PC-9 (cell line): Measurements from ENCODE around the gene TULP4. TPM values are rescaled to one million over a fixed set of nuclear protein-coding genes. Genes with fewer than 3 reads are reported as not detected.

Source experiments
- BruUV-seq: library from RNA; stranded (reverse); fragments of 400-500 nt; replicated peaks from 2 replicates; lab custom pipeline; 2021; lab: Mats Ljungman, UMichigan
- CTCF ChIA-PET: fragments of 300-600 bp; sonication (Branson Sonifier 250); formaldehyde crosslinking; loops from one replicate; lab custom pipeline; 2022; ENCODE audit warnings: antibody characterized with exemption; lab: Charles Lee
- POLR2A ChIA-PET: fragments of 300-600 bp; sonication (Branson Sonifier 250); formaldehyde crosslinking; loops from one replicate; lab custom pipeline; 2022; ENCODE audit warnings: antibody characterized with exemption; ENCODE audit not compliant: unreplicated experiment; lab: Charles Lee
- DNase-seq, 2 experiments: peaks; one replicate each; pipeline versions ENCODE4 v3.0.0 to v3.0.0-alpha.2; 2015 to 2022; ENCODE audit warnings: mixed read lengths in 1 of 2
- H2AFZ ChIP-seq: fragments of 200-600 bp; sonication (generic); 2 replicates; pipeline ENCODE4 v1.8.1; 2017; ENCODE audit warnings: antibody characterized with exemption
- H3F3A ChIP-seq: fragments of 200-600 bp; sonication (generic); 2 replicates; pipeline ENCODE4 v1.8.1; 2017; ENCODE audit warnings: antibody characterized with exemption, mild to moderate bottlenecking, low read depth; ENCODE audit not compliant: insufficient read depth
- H3K27ac ChIP-seq: fragments of 200-600 bp; sonication (generic); 2 replicates; pipeline ENCODE4 v1.6.1; 2016; ENCODE audit warnings: mixed run types
- H3K27me3 ChIP-seq: fragments of 200-600 bp; sonication (generic); 2 replicates; pipeline ENCODE4 v1.6.1; 2016; ENCODE audit warnings: low read depth, mixed run types; ENCODE audit not compliant: insufficient read depth
- H3K36me3 ChIP-seq: fragments of 200-600 bp; sonication (generic); 2 replicates; pipeline ENCODE4 v1.6.1; 2016; ENCODE audit warnings: low read depth, mixed run types
- H3K4me1 ChIP-seq: fragments of 200-600 bp; sonication (generic); replicated peaks from 2 replicates; pipeline ENCODE4 v1.6.1; 2016; ENCODE audit warnings: mixed run types; ENCODE audit not compliant: insufficient read depth
- H3K4me2 ChIP-seq: fragments of 200-600 bp; sonication (generic); 2 replicates; pipeline ENCODE4 v1.6.1; 2017; ENCODE audit warnings: mixed run types
- H3K4me3 ChIP-seq: fragments of 200-600 bp; sonication (generic); 2 replicates; pipeline ENCODE4 v1.6.1; 2016; ENCODE audit warnings: mixed run types
- H3K79me2 ChIP-seq: fragments of 200-600 bp; sonication (generic); 2 replicates; pipeline ENCODE4 v1.6.1; 2017; ENCODE audit warnings: low read depth, mixed run types
- H3K9me2 ChIP-seq: fragments of 200-600 bp; sonication (generic); 2 replicates; pipeline ENCODE4 v1.8.1; 2017; ENCODE audit warnings: mild to moderate bottlenecking; ENCODE audit not compliant: insufficient read depth
- H3K9me3 ChIP-seq: fragments of 200-600 bp; sonication (generic); 2 replicates; pipeline ENCODE4 v1.8.1; 2016; ENCODE audit warnings: low read depth; ENCODE audit not compliant: insufficient read depth
- H4K20me1 ChIP-seq: fragments of 200-600 bp; sonication (generic); 2 replicates; pipeline ENCODE4 v1.8.1; 2017; ENCODE audit not compliant: insufficient read depth
- EZH2 ChIP-seq: fragments of 200-600 bp; sonication (generic); IDR thresholded peaks from 2 replicates; pipeline ENCODE4 v1.8.0; 2017; ENCODE audit warnings: antibody characterized with exemption, low read depth
- intact Hi-C: fragments of 100-400 bp; cut with micrococcal nuclease; formaldehyde crosslinking; loops from one replicate; pipeline ENCODE4 v1.10.0; 2022; ENCODE audit not compliant: unreplicated experiment
- total RNA-seq: library from RNA; stranded (reverse); gene quantifications from 2 replicates; pipeline ENCODE4 v1.2.3, GENCODE V29; 2021
- TF ChIP-seq, protein P1 (sequence below): fragments of 200-600 bp; sonication (generic); conservative IDR thresholded peaks from 2 replicates; pipeline ENCODE4 v1.6.1; 2017; ENCODE audit warnings: mixed run types, antibody characterized with exemption, mild to moderate bottlenecking, moderate library complexity

The TULP4 gene
- total RNA-seq, 1 experiment from 2014 or later: 34.0 TPM

DNA sequence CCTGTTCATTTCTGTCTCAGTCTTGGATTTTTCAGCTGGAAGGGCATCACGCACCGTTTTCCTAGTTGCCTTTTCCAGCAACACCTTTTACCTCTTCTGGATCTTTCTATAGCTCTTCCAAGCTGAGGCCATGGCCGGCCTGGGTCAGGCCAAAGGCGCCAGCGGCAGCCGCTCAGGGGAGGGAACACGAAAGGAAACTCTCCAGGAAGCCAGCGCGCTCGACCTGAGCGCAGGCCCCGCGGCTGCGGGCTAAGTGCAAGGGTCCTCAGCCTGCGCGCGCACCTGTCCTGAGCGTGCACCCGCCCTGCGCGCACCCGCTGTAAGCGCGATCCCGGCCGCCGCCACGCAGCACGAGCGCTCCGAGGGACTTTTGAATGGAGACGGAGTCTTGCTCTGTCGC is 203.8 kb downstream of the TULP4 start:
- BruUV-seq: no TSS peak
- Histone ChIP-seq H3F3A (peaks cover 22% of the 10 kb centered on the region), H3K79me2 (no peaks in the 10 kb centered on the region), H3K9me2 (no peaks in the 10 kb centered on the region), H3K4me2 (no peak overlapping the region), H3K27me3 (no peaks in the 10 kb centered on the region), H3K4me3 (no peak overlapping the region), H3K4me1 (peaks cover 19% of the 10 kb centered on the region), H4K20me1 (no peaks in the 10 kb centered on the region), H3K27ac (no peak overlapping the region), H3K9me3 (no peaks in the 10 kb centered on the region), H3K36me3 (no peaks in the 10 kb centered on the region), H2AFZ (no peak overlapping the region)
- POLR2A ChIA-PET: no interaction called here
- no peak for DNase-seq
- CTCF ChIA-PET: no interaction called here
- intact Hi-C loops: no loop called here
- TF ChIP-seq, protein P1, sequence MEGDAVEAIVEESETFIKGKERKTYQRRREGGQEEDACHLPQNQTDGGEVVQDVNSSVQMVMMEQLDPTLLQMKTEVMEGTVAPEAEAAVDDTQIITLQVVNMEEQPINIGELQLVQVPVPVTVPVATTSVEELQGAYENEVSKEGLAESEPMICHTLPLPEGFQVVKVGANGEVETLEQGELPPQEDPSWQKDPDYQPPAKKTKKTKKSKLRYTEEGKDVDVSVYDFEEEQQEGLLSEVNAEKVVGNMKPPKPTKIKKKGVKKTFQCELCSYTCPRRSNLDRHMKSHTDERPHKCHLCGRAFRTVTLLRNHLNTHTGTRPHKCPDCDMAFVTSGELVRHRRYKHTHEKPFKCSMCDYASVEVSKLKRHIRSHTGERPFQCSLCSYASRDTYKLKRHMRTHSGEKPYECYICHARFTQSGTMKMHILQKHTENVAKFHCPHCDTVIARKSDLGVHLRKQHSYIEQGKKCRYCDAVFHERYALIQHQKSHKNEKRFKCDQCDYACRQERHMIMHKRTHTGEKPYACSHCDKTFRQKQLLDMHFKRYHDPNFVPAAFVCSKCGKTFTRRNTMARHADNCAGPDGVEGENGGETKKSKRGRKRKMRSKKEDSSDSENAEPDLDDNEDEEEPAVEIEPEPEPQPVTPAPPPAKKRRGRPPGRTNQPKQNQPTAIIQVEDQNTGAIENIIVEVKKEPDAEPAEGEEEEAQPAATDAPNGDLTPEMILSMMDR: no peak
- no peak for TF ChIP-seq EZH2

DNA sequence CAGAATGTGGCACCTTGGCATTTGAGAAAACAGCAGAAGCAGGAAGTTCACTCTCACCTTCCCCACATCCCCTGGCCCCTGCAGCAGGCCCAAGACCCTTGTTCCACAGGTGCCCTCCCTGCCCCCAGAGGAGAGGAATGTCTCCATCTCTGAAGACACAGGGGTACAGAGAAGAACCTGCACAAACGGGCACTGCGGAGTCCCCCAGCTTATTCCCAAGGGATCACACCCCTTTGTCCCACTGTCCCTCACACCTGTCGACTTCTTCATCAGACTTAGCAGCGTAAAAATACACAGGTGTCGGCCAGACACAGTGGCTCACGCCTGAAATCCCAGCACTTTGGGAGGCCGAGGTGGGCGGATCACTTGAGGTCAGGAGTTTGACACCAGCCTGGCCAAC is 204.8 kb downstream of the TULP4 start:
- DNase-seq: no peak
- H3K4me3 ChIP-seq: no peak overlapping the region
- no peak overlapping the region for H2AFZ ChIP-seq
- H3K36me3 ChIP-seq: no peaks in the 10 kb centered on the region
- peaks cover 19% of the 10 kb centered on the region for H3K4me1 ChIP-seq
- H3K9me3 ChIP-seq: no peaks in the 10 kb centered on the region
- ChIA-PET POLR2A (no interaction called here), CTCF (no interaction called here)
- intact Hi-C loops: no loop called here
- H3K27ac ChIP-seq: no peak overlapping the region
- no TSS peak for BruUV-seq
- no peaks in the 10 kb centered on the region for H4K20me1 ChIP-seq
- no peak for TF ChIP-seq EZH2
- TF ChIP-seq, protein P1: no peak
- H3K79me2 ChIP-seq: no peaks in the 10 kb centered on the region
- H3F3A ChIP-seq: peaks cover 22% of the 10 kb centered on the region
- H3K27me3 ChIP-seq: no peaks in the 10 kb centered on the region
- H3K4me2 ChIP-seq: no peak overlapping the region
- no peaks in the 10 kb centered on the region for H3K9me2 ChIP-seq

DNA sequence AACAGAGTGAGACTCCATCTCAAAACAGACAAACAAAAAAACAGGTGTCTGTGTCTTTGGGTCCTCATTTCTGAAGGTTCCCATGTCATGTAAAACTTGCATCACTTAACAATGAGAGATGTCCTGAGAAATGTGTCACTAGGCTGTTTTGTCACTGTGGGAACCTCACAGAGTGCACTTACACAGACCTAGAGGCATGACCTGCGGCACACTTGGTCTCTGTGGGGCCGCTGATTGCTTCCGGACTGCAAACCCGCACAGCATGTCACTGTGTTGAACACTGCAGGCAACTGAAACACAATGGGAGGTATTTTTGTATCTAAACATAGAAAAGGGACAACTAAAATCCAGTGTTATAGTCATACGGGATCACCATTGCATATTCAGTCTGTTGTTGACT is 205.3 kb downstream of the TULP4 start:
- Histone ChIP-seq H3K79me2 (no peaks in the 10 kb centered on the region), H3K4me2 (peak overlapping the region; percentile 80), H3F3A (peaks cover 22% of the 10 kb centered on the region), H3K4me1 (peaks cover 19% of the 10 kb centered on the region), H3K27me3 (no peaks in the 10 kb centered on the region), H3K9me3 (no peaks in the 10 kb centered on the region), H3K4me3 (no peak overlapping the region), H3K36me3 (no peaks in the 10 kb centered on the region), H3K9me2 (no peaks in the 10 kb centered on the region), H3K27ac (peak overlapping the region; percentile 63; the same call in 1 of the 2 replicates), H2AFZ (no peak overlapping the region), H4K20me1 (no peaks in the 10 kb centered on the region)
- ChIA-PET POLR2A (no interaction called here), CTCF (interaction anchor here (0.6 kb wide), 1 partner anchor 174 kb away, joined by 3 read pairs; no protein-coding TSS in a partner anchor)
- TF ChIP-seq, protein P1: no peak
- no peak for TF ChIP-seq EZH2
- no TSS peak for BruUV-seq
- intact Hi-C loops: no loop called here
- DNase-seq: no peak
